GM13977 (cell line): ENCODE measurements around the gene AHDC1.

Experiments
- DNase-seq: peaks from one replicate; pipeline ENCODE4 v3.0.0; 2012; ENCODE audit warnings: low spot score
- CTCF ChIP-seq: IDR thresholded peaks from 2 replicates; pipeline ENCODE4 v1.5.1; 2012; ENCODE audit warnings: mild to moderate bottlenecking, control low read depth; ENCODE audit not compliant: insufficient read depth; ENCODE audit errors: extremely low read depth, missing control alignments
- in situ Hi-C: fragments of 300-500 bp; cut with MboI; formaldehyde crosslinking; loops from one replicate; pipeline ENCODE4 v1.12.0; 2022; ENCODE audit warnings: low sequenced_read_pairs, low pct_unique_long_range_greater_than_20kb, mixed read lengths, inconsistent platforms; ENCODE audit not compliant: unreplicated experiment

Gene AHDC1

GRCh38 chr1:27517301-27517700, 86.6 kb downstream of the AHDC1 start:
- in situ Hi-C loops, result no loop called here
- DNase-seq, result no peak
- TF ChIP-seq CTCF, result no peak

GRCh38 chr1:27515626-27516025, 88.3 kb downstream of the AHDC1 start:
- TF ChIP-seq CTCF, result no peak
- no peak for DNase-seq
- in situ Hi-C loops, result no loop called here

- in situ Hi-C loops, result no loop called here
- no peak for DNase-seq
- no peak for TF ChIP-seq CTCF
Measured at GRCh38 chr1:27513958-27514357, 90.0 kb downstream of the AHDC1 start.

- in situ Hi-C loops, result no loop called here
- no peak for DNase-seq
- no peak for TF ChIP-seq CTCF
Measured at GRCh38 chr1:27513528-27513927, 90.4 kb downstream of the AHDC1 start.

- DNase-seq, result no peak
- TF ChIP-seq CTCF, result no peak
- in situ Hi-C loops, result no loop called here
Measured at GRCh38 chr1:27509127-27510080, 94.5 kb downstream of the AHDC1 start.

GRCh38 chr1:27507960-27508665, 95.8 kb downstream of the AHDC1 start:
- in situ Hi-C loops, result no loop called here
- no peak for DNase-seq
- TF ChIP-seq CTCF, result peak; percentile 6
